Stimulated activated CD4-positive, alpha-beta T cell treated with anti-CD3 and anti-CD28 coated beads, Interleukin-4, amount 100 ng/mL, for 24 hours (primary cell): ENCODE results near the gene SDS.

ENCODE experiments used
- DNase-seq: peaks from one replicate; pipeline ENCODE4 v3.0.0-alpha.2; 2020

The SDS gene

DNA sequence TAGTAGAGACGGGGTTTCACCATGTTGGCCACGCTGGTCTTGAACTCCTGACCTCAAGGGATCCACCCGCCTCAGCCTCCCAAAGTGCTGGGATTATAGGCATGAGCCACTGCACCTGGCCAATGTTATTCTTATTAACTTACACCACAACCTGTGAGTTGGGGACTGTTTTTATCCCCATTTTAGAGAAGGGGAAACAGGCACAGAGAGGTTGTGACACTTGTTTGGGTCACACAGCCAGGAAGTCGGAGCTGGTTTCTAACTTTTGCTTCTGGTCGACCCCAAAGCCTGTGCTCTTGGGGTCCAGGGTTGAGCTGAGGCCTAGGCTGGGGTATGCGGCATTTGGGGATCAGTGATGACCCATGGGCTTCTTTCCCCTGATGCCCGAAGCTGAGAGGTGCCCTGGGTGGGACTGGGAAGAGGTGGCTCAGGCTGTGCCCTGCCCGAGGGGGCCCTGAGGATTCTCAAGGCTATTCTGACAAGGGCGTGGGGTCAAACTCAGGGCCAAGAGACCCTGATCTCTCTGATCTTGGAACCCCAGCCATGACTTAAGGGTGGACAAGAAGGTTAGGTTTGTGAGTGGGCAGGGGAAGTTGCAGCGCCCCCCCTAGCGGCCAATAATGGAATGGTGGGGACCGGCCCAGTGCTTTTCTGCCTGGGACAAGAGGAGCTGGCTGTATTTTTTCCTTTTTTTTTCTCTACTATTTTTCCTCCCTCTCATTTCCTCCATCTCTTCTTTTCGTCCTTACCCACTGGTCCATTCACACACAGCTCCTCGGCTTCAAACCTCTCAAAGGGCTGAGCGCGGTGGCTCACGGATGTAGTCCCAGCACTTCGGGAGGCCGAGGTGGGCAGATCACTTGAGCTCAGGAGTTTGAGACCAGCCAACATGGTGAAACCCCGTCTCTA lies 21.5 kb upstream of the SDS start:
- peak; percentile 58 for DNase-seq

- no peak for DNase-seq
Observed at GRCh38 chr12:113424456-113424855, 20.8 kb upstream of the SDS start.

DNA sequence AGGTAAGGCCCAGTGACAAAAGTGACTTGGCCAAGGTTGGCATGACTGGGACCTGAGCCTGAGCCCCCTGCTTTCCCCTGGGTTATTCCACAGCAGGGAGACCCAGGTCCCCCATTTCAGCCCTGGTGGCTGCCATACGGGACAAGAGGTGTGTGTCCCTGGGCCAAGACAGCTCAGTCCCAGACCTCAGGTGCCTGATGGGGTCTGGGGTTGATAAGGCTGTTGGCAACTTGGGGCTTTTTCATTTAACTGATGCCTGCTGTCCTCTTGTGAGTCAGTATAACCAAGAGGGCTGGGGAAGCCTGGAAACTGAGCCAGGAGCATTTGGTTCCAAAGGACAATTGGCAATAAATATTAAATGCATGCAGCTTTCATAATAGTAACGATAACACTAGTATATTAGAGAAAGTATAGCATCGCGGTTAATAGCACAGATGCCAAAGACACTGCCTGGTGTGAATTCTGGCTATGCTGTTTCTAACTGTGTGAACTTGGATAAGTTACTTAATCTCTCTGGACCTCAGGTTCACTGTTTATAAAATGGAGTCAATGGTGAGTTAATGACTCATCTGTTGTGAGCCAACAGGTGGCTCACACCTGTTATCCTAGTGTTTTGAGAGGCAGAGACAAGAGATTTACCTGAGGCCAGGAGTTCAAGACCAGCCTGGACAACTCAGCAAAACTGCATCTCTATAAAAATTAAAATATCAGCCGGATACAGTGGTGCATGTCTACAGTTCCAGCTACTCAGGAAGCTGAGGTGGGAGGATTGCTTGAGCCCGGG lies 19.4 kb upstream of the SDS start:
- no peak for DNase-seq

DNA sequence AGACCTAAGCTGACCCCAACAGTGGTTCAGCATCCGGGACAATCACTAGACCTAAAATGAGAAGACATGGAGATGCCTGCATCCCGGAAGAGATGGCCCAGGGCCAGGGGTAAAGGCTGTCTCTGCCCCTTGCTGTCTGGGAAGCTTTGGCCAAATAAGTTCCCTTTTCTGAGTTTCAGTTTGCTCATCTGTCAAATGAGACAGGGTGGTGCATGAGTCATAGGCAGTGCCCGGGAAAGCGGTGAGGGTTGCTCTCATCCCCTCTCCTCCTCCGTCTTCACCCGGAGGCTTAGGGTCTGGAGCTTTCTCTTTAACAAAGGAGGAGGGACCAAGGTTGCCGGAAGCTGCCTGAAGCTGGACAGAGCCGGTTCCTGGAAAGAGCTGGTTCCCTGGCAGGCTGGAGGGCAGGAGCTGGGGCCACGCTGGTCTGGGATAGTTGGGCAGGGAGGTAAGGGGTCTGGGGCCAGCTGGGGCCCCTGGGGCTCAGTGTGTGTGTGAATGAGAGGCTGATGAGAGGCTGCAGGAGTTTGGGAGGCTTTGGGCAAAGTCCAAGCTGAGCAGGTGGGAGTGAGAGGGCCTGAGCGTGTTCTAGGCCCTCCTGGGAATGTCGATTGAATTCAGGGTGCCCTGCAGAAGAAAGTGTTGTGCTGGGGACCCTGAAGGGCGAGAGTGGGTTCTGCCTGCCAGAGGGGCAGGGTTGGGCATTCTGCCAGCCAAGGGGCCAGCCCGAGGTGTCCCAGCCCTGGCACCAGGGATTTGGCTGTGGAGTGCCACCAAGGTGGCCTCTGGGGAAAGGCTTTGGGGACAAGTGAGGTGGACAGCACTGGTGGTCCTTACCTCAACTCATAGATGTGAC lies 18.6 kb upstream of the SDS start, which contains the start of gene SDSL:
Gene SDSL (plus strand): TSS at position 351 of the 856 bp plus-strand sequence. CDS start 5,603 bp downstream, outside the sequence.
- peak; percentile 4 for DNase-seq

DNA sequence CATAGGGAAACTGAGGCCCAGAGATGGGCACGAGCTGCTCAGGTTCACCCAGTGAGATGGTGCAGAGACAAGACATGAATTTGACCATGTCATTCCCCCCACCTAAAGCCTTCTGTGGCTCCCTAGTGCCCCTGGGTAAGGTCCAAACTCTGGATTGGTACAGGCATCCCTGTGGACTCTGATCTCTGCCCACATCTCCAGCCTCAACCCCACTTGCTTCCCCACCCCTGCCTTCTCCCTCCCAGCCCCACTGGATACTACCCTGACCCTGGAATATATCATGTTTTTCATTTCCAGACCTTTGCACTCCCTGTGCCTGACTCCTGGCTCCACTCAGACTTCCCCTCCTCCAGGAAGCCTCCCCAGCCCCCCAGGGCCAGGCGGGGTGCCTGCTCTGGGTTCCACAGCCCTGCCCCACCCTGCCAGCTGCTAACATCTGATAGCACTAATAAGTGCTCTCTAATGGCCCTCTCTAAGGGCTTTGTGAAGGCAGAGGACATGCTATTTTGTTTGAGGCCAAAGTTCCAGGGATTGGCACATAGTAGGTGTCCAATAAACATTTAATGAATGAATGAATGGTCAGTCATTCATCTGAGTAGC lies 17.4 kb upstream of the SDS start:
- DNase-seq = no peak

GRCh38 chr12:113418213-113418879 lies 14.7 kb upstream of the SDS start:
- no peak for DNase-seq

DNA sequence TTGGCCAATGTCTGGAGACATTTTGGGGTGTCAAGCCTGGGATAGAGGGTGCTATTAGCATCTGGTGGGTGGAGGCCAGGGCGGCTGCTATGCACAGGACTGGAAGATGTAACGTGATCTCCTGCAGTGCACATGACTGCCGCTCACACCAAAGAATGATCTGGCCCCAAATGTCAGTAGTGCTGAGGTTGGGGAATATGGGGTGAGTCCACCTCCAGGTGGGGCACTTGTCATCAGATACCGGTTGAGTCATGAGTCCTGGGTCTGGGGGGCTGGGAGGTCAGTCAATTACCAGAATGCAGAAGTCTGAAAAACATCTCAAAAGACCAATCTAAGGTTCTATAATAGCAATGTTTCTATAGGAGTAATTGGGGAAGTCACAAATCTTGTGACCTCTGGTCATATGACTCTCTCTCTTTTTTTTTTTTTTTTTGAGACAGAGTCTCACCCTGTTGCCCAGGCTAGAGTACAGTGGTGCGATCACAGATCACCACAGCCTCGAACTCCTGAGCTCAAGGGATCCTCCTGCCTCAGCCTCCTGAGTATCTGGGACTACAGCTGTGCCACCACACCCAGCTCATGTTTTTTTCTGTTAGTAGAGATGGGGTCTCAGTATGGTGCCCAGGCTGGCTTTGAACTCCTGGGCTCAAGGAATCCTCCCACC lies 12.5 kb upstream of the SDS start:
- DNase-seq = no peak

GRCh38 chr12:113414519-113415038 lies 10.9 kb upstream of the SDS start:
- no peak for DNase-seq

GRCh38 chr12:113413488-113413939 lies 9.8 kb upstream of the SDS start:
- DNase-seq = no peak

DNA sequence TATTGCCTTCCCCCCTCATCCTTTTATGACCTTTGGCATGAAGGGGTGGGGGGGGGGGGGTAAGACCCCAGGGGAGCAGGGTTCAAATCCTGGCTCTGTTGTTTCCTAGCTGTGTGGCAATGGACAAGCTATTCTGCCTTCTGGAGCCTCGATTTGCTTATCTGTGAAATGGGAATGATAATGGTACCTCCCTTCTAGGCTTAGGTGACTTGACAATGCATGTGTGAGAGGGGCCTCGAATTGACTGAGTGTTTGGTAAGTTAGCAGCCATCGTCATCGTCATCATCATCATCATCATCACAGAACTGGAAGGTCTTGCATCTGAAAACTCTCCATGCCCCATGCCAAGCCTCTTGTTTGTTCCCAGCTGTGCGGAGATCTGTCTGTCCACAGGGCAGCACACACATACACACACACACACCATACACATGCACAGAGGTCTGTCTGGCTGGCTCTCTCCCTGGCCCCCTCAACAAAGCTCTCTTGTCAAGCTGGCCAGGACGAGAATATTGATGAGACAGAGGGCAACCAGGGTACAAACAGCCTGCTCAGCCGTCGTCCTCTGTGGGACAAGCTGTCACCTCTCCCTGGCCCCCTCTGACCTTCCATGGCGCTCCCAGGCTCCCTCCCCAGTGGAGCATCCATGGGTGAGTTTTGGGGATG lies 5.9 kb upstream of the SDS start:
- no peak for DNase-seq

GRCh38 chr12:113408756-113409298 lies 5.1 kb upstream of the SDS start:
- DNase-seq = no peak

GRCh38 chr12:113407931-113408600 lies 4.4 kb upstream of the SDS start:
- no peak for DNase-seq

GRCh38 chr12:113405694-113406093 lies 2.0 kb upstream of the SDS start:
- DNase-seq = no peak

- DNase-seq = no peak
Observed at GRCh38 chr12:113402586-113403260, 964 bp downstream of the SDS start.

- DNase-seq = no peak
Observed at GRCh38 chr12:113401066-113402000, 2.4 kb downstream of the SDS start.

DNA sequence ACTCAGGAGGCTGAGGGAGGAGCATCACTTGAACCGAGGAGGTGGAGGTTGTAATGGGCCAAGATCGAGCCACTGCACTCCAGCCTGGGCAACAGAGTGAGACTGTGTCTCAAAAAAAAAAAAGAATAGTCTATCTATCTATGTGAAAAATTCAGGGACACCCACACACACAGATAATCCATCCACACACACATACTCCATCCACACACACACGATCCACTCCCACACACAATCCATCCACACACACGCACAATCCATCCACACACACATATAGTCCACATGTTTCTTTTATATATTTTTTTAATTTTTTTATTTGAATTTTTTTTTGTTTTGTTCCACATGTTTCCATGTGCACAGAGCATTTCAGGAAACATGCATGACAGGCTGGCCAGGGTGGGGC lies 3.3 kb downstream of the SDS start:
- DNase-seq = no peak

- no peak for DNase-seq
Observed at GRCh38 chr12:113399490-113399889, 4.2 kb downstream of the SDS start.
